LNCaP clone FGC (cell line): ENCODE measurements around the gene DCAF8.

ENCODE experiments used
- DNase-seq: peaks from one replicate; pipeline ENCODE4 v3.0.0-alpha.2; 2011; ENCODE audit warnings: low read depth
- H3K4me3 ChIP-seq: 2 replicates; pipeline ENCODE4 v1.5.1; 2011; ENCODE audit warnings: mild to moderate bottlenecking, low read depth, low read length, control low read depth
- CTCF ChIP-seq: IDR thresholded peaks from 2 replicates; pipeline ENCODE4 v1.5.1; 2012; ENCODE audit warnings: mild to moderate bottlenecking; ENCODE audit not compliant: control insufficient read depth, insufficient read depth; ENCODE audit errors: extremely low read depth

The DCAF8 gene

GRCh38 chr1:160220301-160220700 is 42.0 kb downstream of the DCAF8 start:
- no peak for TF ChIP-seq CTCF
- no peak overlapping the region for H3K4me3 ChIP-seq
- no peak for DNase-seq

GRCh38 chr1:160219062-160219929 is 43.1 kb downstream of the DCAF8 start:
- no peak overlapping the region for H3K4me3 ChIP-seq
- peak; percentile 73 for TF ChIP-seq CTCF
- DNase-seq = no peak

- no peak overlapping the region for H3K4me3 ChIP-seq
- TF ChIP-seq CTCF = no peak
Observed at GRCh38 chr1:160217481-160218051, 44.8 kb downstream of the DCAF8 start.

GRCh38 chr1:160216301-160216700 is 46.0 kb downstream of the DCAF8 start:
- DNase-seq = no peak
- H3K4me3 ChIP-seq = no peak overlapping the region
- no peak for TF ChIP-seq CTCF

More at GRCh38 chr1:160217481-160218051, 44.8 kb downstream of the DCAF8 start:
- DNase-seq = no peak

- TF ChIP-seq CTCF = no peak
- peak; percentile 51 for DNase-seq
- no peak overlapping the region for H3K4me3 ChIP-seq
Observed at GRCh38 chr1:160214481-160215140, 47.7 kb downstream of the DCAF8 start.

GRCh38 chr1:160211046-160211790 is 51.1 kb downstream of the DCAF8 start:
- H3K4me3 ChIP-seq = no peak overlapping the region
- no peak for DNase-seq
- TF ChIP-seq CTCF = no peak
